Measurements from ENCODE around the gene PIP4P1. TPM values are rescaled to one million over a fixed set of nuclear protein-coding genes. Genes with fewer than 3 reads are reported as not detected.

PIP4P1 gene
- total and polyA plus RNA-seq, 9 of the 15 experiments (the other 6 are each of a cell fraction or from before 2014, with no cell fraction given): 5.3 to 20.9 (median 10.7) TPM

DNA sequence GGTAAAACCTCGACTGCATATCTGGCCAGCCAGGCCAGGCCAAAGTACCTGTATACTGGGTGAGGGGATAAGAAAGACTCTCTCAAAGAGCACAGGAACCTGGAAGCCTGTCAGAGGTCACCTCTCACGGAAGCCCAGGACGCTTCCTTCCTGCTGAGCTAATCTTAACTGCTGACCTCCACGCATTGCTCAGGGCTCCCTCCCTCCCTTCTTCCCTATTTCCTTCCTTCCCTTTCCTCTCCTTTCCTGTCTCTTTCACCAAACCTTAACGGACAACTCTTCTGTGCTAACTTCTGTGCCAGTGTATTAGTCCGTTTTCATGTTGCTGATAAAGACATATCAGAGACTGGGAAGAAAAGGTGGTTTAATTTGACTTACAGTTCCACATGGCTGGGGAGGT lies 29.3 kb upstream of the PIP4P1 start (continued):
- TF ChIP-seq, protein P1, sequence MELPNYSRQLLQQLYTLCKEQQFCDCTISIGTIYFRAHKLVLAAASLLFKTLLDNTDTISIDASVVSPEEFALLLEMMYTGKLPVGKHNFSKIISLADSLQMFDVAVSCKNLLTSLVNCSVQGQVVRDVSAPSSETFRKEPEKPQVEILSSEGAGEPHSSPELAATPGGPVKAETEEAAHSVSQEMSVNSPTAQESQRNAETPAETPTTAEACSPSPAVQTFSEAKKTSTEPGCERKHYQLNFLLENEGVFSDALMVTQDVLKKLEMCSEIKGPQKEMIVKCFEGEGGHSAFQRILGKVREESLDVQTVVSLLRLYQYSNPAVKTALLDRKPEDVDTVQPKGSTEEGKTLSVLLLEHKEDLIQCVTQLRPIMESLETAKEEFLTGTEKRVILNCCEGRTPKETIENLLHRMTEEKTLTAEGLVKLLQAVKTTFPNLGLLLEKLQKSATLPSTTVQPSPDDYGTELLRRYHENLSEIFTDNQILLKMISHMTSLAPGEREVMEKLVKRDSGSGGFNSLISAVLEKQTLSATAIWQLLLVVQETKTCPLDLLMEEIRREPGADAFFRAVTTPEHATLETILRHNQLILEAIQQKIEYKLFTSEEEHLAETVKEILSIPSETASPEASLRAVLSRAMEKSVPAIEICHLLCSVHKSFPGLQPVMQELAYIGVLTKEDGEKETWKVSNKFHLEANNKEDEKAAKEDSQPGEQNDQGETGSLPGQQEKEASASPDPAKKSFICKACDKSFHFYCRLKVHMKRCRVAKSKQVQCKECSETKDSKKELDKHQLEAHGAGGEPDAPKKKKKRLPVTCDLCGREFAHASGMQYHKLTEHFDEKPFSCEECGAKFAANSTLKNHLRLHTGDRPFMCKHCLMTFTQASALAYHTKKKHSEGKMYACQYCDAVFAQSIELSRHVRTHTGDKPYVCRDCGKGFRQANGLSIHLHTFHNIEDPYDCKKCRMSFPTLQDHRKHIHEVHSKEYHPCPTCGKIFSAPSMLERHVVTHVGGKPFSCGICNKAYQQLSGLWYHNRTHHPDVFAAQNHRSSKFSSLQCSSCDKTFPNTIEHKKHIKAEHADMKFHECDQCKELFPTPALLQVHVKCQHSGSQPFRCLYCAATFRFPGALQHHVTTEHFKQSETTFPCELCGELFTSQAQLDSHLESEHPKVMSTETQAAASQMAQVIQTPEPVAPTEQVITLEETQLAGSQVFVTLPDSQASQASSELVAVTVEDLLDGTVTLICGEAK (IDR thresholded peaks at IDR 0.05): 0 out of 2 replicates have a peak, but pooled peaks have one; percentile 29
- TF ChIP-seq, protein P1 (CRISPR knock-in tag; IDR thresholded peaks at IDR 0.05): no peak
- TF ChIP-seq EP400 (IDR thresholded peaks at IDR 0.05) (peak; percentile 37; the same call in 1 of the 2 replicates), ARHGAP35 (IDR thresholded peaks at IDR 0.05; ENCODE audit: partially characterized antibody) (no peak), KLF6 (CRISPR knock-in tag; IDR thresholded peaks at IDR 0.05; ENCODE audit: borderline replicate concordance) (no peak), L3MBTL2 (IDR thresholded peaks at IDR 0.05) (no peak; the same call in 1 of the 2 replicates), ESRRA (IDR thresholded peaks at IDR 0.05; ENCODE audit: borderline replicate concordance, low read depth) (0 out of 2 replicates have a peak, but pooled peaks have one; percentile 47), ZSCAN32 (CRISPR knock-in tag; IDR thresholded peaks at IDR 0.05) (no peak), WHSC1 (IDR thresholded peaks at IDR 0.05; ENCODE audit: low read length) (no peak), KAT8 (IDR thresholded peaks at IDR 0.05; ENCODE audit: low read depth) (no peak), ZNF347 (CRISPR knock-in tag; IDR thresholded peaks at IDR 0.05; ENCODE audit: low read depth) (no peak), ZNF134 (CRISPR knock-in tag; conservative IDR thresholded peaks at IDR 0.05) (no peak), GABPA (tag; conservative IDR thresholded peaks at IDR 0.05; ENCODE audit: low read depth) (peak; percentile 44; the same call in 1 of the 2 replicates), NR2C1 (IDR thresholded peaks at IDR 0.05) (peak; percentile 59; the same call in 1 of the 2 replicates), NR2C1 (tag; IDR thresholded peaks at IDR 0.05) (0 out of 2 replicates have a peak, but pooled peaks have one; percentile 34)
